ENCODE data around the gene ABCC4.

The ABCC4 gene

DNA sequence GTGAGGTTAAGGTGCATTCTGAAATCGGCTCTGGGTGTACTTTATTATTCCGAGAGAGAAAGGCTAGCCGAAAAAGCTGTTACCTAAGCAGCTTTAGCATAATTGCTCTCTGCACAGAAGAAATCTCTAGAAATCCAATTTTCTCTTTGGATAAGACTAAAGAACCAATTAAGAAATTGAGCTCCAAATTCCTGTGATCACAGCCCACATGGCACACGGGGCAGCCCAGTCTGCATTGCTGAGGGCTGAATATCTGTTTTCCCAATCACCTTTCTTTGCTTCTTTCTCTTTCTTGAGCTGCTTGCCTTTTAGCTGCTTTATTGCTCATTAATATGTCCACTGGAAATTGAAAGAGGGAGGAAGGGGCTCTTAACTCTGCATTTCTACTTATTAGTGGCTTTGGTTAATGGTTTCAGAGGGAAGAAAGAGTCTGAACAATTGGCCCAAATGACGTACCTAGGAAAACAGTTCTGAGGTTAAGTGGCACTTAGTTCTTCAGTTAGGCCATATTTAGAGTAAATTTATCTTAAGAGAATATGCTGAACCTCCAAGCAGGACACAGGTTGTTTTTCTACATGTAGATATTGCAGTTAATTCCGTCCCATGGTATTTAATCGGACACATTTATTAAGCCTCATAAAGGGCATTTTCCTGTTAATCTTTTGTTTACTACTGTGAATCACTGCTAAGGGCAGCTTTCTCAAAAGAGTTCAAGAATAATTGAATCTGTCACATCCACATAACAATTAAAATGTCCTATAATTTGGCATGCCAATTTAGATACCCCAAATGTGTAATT, 265.7 kb downstream of the ABCC4 start:
- DNase-seq: no peak

- DNase-seq: no peak
Measured at GRCh38 chr13:95033890-95034289, 267.4 kb downstream of the ABCC4 start.

DNA sequence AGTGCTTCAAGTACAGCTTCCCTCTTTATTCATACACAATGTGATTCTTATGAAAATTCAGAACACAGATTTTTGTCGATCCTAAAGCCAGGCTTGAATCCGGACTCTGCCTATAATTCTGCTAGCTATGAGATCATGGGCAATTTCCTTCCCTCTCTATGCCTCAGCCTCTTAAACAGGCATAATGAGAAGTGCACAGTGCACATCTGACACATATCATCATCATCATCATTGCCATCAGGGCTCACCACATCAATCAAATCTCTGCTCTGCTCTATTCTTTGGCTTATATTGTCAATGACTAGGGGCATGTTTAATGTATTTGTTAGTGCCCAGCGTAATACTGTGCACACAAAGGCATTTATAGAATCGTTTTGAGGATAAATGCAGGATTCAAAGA, 269.1 kb downstream of the ABCC4 start:
- DNase-seq: no peak

DNA sequence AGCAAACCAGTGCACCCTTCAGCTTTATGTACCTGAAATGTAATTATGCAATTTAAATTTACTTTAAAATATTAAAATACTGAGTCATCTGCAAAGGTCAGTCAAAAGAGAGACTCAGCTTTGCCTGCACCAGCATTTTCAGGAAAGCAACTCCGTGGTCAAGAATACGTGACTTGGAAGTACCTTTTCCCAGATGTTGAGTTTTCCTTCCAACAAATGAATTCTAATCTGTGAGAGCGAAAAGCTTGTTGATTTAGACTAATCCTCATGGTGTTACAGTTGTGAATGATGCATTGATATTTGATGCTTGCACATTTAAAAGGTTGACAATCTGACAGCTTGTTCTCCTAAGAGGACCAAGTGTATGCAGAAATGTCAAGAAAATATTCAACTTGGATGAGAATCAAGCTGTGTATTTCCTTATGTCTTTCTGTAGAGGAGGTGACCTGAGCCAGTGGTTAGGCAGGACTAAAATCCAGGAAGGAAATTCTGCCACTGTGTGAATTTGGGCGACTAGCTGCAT, 270.4 kb downstream of the ABCC4 start:
- DNase-seq: no peak

- DNase-seq: no peak
Measured at GRCh38 chr13:95027638-95028037, 273.6 kb downstream of the ABCC4 start.

- DNase-seq: no peak
Measured at GRCh38 chr13:95025116-95025515, 276.1 kb downstream of the ABCC4 start.

DNA sequence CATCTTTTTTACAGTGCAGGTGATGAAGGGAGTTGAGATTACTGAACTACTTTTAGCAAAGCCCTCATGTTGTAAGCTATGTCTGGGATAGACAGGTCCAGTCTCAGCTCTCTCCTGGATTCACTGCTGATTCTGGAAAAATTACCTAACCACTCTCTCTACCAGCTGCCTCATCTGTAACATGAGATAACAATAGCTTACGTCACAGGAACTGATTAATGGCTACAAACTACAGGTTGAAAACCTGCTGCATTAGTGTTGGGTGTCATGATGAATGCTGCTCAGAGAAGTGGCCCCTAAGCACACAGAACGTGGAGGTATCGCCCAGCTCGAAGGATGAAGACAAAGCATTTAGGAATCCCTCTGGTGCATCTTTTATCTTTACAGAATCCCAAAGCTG, 277.8 kb downstream of the ABCC4 start:
- peak; percentile 95 to 99 for DNase-seq

- DNase-seq: no peak
Measured at GRCh38 chr13:95020298-95020987, 280.8 kb downstream of the ABCC4 start.

- DNase-seq: no peak
Measured at GRCh38 chr13:95019886-95020285, 281.4 kb downstream of the ABCC4 start.

GRCh38 chr13:95007322-95007721, 293.9 kb downstream of the ABCC4 start:
- no peak for DNase-seq

GRCh38 chr13:95005300-95005699, 296.0 kb downstream of the ABCC4 start:
- no peak for DNase-seq

- DNase-seq: peak; percentile 97 to 99
Measured at GRCh38 chr13:95003019-95003813, 298.0 kb downstream of the ABCC4 start.

- no peak for DNase-seq
Measured at GRCh38 chr13:95002126-95002525, 299.1 kb downstream of the ABCC4 start.

GRCh38 chr13:94999871-95000270, 301.4 kb downstream of the ABCC4 start:
- no peak for DNase-seq

- DNase-seq: no peak
Measured at GRCh38 chr13:94997126-94997525, 304.1 kb downstream of the ABCC4 start.

DNA sequence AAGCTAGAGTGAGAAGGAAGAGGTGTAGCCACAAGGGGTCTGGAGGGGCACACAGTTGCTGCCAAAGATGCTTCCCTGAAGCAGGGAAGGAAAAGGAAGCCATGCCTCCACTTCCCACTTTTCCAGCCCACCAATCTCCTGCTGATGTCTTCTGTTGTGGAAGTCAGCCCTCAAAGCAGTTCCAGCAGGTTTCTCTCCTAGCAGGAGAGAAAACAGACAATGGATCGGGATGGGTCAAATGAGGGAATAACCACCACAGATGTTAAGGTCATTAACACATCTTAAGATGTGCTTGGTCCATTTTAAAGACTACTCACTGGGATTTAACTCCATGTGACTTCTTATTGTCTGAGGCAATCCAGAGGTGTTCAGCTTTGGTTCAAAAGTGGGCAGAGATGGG, 304.8 kb downstream of the ABCC4 start:
- no peak for DNase-seq

DNA sequence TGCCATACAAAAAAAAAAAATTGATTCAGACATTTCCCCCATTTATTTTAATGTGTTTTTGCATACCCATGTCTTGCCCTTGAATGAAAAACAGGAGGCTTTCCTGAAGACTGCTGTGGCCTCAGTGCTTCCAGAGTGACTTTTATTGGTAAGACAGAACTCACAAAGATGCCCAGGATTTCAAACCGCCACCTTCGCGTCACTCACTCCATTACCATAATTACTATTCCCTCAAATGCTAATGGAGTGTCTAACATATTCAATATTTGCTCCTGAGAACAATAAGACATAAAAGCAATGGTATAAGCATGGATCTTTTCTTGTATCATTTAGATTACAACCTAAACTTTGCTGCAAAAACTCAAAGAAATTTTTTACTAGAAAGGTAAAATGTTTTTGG, 306.7 kb downstream of the ABCC4 start:
- no peak for DNase-seq

DNA sequence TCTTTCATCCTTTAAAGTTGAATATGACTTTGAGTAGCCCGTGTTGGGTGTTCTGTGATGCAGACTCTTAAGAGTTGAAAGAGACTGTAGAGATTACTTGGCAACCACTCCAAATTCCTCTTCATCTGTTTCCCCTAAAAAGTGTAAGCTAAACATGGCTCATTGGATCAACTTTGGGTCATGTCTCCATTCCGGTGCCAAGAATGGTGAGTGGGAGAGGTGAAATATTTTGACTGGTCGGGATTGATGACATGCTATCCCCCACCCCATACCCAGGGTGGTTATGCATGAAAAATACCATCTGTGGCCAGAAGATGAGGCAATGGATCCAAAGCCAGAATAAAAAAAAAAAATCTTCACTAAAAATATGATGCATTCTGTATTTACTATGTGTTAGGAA, 307.6 kb downstream of the ABCC4 start:
- no peak for DNase-seq

DNA sequence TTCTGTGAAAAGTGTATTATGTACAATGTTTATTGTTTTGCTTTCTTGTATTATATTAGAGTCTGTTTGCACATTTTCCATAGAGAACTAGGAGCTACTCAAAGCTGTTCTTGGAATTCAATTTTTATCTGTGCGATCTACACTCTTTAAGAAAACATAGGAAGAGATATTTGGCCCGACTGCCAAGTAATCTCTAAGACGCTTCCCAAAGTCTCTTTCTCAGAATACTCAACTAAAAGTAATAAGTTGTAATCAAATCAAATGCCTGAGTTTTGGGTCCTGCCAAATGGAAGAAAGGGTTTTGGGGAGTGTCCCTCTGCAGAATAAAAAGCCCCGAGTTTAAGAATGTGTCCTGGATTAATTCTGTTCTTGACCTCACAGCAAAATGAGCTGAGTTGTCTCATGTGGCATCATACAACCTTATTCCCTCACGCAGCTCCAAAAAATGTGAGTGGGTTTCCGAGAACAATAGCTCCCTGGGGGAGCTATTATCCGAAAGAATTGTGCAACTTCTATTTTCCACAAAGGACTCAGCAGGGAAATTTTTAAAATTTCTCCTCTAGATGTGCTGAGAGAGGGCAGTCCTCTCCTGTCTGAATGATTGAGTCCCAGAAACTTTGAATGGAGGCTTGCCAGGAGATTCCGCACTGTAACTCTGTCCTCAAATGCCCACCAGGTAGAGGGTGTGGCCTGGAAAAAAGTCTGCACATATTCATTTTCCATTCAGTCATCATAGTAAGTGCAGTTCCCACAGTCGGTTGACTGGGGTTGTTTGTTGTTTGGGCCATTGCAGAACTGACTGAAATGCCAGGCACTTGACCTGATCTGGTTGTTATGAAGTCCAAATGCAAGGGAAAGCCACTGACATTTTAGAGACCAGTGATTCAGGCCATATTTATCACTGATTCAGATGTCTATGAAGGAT, 309.0 kb downstream of the ABCC4 start:
- no peak for DNase-seq

DNA sequence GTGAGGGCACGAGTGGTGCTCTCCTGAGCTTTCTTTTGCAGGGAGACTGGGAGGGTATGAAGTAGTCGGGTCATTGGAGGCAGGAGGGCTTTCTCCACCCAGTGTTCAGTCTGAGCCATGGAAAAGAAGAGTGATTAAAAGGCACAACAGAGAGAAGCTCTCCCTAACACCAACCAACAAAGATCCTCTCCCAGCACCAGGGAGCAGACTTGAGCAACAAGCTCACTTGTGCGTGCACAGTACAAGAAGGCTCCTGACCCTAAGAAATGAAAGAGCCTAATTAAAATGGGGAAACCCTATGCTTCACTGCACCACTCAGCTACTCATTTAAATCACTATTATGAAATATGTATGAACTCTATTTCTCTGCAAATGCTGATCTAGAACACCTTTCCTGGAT, 312.6 kb downstream of the ABCC4 start:
- DNase-seq: peak in 1 of 2 experiments; percentile 25

GRCh38 chr13:94987869-94988268, 313.4 kb downstream of the ABCC4 start:
- no peak for DNase-seq

- no peak for DNase-seq
Measured at GRCh38 chr13:94987081-94987480, 314.2 kb downstream of the ABCC4 start.

All from SHP77 (cell line).